Gastrocnemius medialis (tissue), 4 donors: ENCODE measurements around the gene USP16. TPM values are rescaled to one million over a fixed set of nuclear protein-coding genes. Genes with fewer than 3 reads are reported as not detected.
A peak's percentile ranks its signal among the peaks of the same experiment; 100 is the strongest.

Source experiments
- ATAC-seq, 2 donors: fragments of 150-250 bp; one replicate each; pipeline ENCODE4 v1.9.1; 2016
- DNase-seq, 2 donors: peaks; one replicate each; pipeline ENCODE4 v3.0.0-alpha.2; 2019
- H3K27ac ChIP-seq, 4 donors: fragments of 200-600 bp; sonication (generic); 1 replicate in 1 of 4; 2 replicates in 3 of 4; pipeline ENCODE4 v1.5.1; 2016 to 2018; ENCODE audit warnings: mild to moderate bottlenecking in 2 of 4, moderate library complexity in 1 of 4
- H3K27me3 ChIP-seq, 3 donors: fragments of 200-600 bp; sonication (generic) in 2 of 3; 1 replicate in 1 of 3; 2 replicates in 2 of 3; pipeline versions ENCODE4 v1.5.1 to v1.6.0; 2016 to 2019; ENCODE audit warnings: mild to moderate bottlenecking in 1 of 3, moderate library complexity in 1 of 3
- H3K36me3 ChIP-seq, 2 donors: fragments of 200-600 bp; sonication (generic) in 1 of 2; one replicate each; pipeline ENCODE4 v1.5.1; 2017 to 2018
- H3K4me1 ChIP-seq, 2 donors: fragments of 200-600 bp; sonication (generic) in 1 of 2; one replicate each; pipeline ENCODE4 v1.5.1; 2016 to 2017; ENCODE audit warnings: mild to moderate bottlenecking in 2 of 2
- H3K4me3 ChIP-seq, 4 donors: fragments of 200-600 bp; sonication (generic) in 3 of 4; 1 replicate in 1 of 4; 2 replicates in 3 of 4; pipeline ENCODE4 v1.5.1; 2016 to 2019; ENCODE audit warnings: mild to moderate bottlenecking in 2 of 4
- H3K9me3 ChIP-seq, 3 donors: fragments of 200-600 bp; sonication (generic) in 2 of 3; 1 replicate in 1 of 3; 2 replicates in 2 of 3; pipeline ENCODE4 v1.5.1; 2016 to 2019
- POLR2A ChIP-seq, 2 donors: fragments of 450-650 bp; IDR thresholded peaks; one replicate each; pipeline ENCODE4 v1.6.1; 2017; ENCODE audit warnings: antibody characterized with exemption in 2 of 2, mild to moderate bottlenecking in 2 of 2, moderate library complexity in 2 of 2
- in situ Hi-C, 4 donors: fragments of 200-750 bp; cut with MboI; loops; one replicate each; pipeline versions ENCODE4 v1.15.0 to v1.8.0; 2017; ENCODE audit warnings: low sequenced_read_pairs in 4 of 4
- intact Hi-C: fragments of 100-400 bp; cut with DNase I; formaldehyde crosslinking; loops from one replicate; pipeline ENCODE4 v1.15.1; 2023; ENCODE audit warnings: low total_unique reads
- total RNA-seq, 4 donors: library from RNA; depleted of rRNA; stranded (reverse); fragments of >200 nt; gene quantifications; one replicate each; pipeline versions ENCODE4 v1.1.0 to v1.2.3, GENCODE V29; 2016
- TF ChIP-seq, protein P1 (sequence below), 5 experiments: fragments of 450-650 bp in 3 of 5; fragments of 200-600 bp in 2 of 5; sonication (generic) in 2 of 5; IDR thresholded peaks in 4 of 5; conservative IDR thresholded peaks in 1 of 5; 1 replicate in 4 of 5; 2 replicates in 1 of 5; pipeline ENCODE4 v1.5.1; 2016 to 2019; ENCODE audit warnings: antibody characterized with exemption in 5 of 5, mild to moderate bottlenecking in 3 of 5, moderate library complexity in 3 of 5

The USP16 gene
- total RNA-seq, 4 donors from 2014 or later = 25.0 to 37.2 (median 32.1) TPM

DNA sequence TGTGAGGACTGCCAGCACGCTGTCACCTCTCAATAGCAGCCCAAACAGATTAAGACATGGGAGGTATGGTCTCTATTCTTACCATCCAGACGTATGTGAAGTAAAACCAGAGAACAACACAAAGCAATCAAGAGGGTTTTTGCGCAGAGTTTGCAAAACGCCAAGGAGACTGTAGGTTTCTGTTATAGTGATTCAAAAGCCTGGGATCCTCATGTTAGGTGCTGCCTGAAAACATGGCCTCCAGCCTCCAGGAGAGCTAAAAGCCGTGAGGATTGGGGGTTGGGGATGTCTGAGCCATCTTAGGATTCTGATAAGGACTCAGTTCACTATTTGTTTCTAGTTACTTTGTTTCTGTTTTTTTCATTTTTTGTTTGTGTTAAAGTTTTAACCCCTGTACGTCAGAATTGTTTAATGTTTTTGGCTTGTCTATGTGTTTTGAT lies 53.2 kb downstream of the USP16 start:
- TF ChIP-seq POLR2A (IDR thresholded peaks at IDR 0.05) = no peak
- TF ChIP-seq, protein P1, sequence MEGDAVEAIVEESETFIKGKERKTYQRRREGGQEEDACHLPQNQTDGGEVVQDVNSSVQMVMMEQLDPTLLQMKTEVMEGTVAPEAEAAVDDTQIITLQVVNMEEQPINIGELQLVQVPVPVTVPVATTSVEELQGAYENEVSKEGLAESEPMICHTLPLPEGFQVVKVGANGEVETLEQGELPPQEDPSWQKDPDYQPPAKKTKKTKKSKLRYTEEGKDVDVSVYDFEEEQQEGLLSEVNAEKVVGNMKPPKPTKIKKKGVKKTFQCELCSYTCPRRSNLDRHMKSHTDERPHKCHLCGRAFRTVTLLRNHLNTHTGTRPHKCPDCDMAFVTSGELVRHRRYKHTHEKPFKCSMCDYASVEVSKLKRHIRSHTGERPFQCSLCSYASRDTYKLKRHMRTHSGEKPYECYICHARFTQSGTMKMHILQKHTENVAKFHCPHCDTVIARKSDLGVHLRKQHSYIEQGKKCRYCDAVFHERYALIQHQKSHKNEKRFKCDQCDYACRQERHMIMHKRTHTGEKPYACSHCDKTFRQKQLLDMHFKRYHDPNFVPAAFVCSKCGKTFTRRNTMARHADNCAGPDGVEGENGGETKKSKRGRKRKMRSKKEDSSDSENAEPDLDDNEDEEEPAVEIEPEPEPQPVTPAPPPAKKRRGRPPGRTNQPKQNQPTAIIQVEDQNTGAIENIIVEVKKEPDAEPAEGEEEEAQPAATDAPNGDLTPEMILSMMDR (IDR thresholded peaks at IDR 0.05 in 4 of 5, conservative IDR thresholded peaks at IDR 0.05 in 1 of 5) = no peak
- H3K4me1 ChIP-seq = peaks cover under 1 to 3% of the 10 kb centered on the region in 2 donors
- no peak for ATAC-seq
- no peaks in the 10 kb centered on the region for H3K9me3 ChIP-seq
- no peaks in the 10 kb centered on the region for H3K36me3 ChIP-seq
- peak overlapping the region; percentile 48 to 64 (median 50) for H3K4me3 ChIP-seq
- in situ Hi-C loops (loop anchor here in 1 of 4 donors (25.0 kb wide), 1 partner anchor 210 kb away; the partner anchor contains the start of gene BACH1), intact Hi-C loops (no loop called here)
- DNase-seq = no peak
- no peaks in the 10 kb centered on the region for H3K27me3 ChIP-seq
- peak overlapping the region; percentile 46 to 71 (median 56) for H3K27ac ChIP-seq

GRCh38 chr21:29078869-29079767 lies 54.6 kb downstream of the USP16 start:
- DNase-seq (no peak), ATAC-seq (no peak)
- no peak overlapping the region for H3K4me3 ChIP-seq
- H3K27ac ChIP-seq = no peak overlapping the region
- TF ChIP-seq, protein P1 (IDR thresholded peaks at IDR 0.05 in 4 of 5, conservative IDR thresholded peaks at IDR 0.05 in 1 of 5) = no peak
- TF ChIP-seq POLR2A (IDR thresholded peaks at IDR 0.05) = no peak
- no peaks in the 10 kb centered on the region for H3K4me1 ChIP-seq
- in situ Hi-C loops (loop anchor here in 1 of 4 donors (25.0 kb wide), 1 partner anchor 208 kb away; the partner anchor contains the start of gene BACH1), intact Hi-C loops (no loop called here)
- no peaks in the 10 kb centered on the region for H3K9me3 ChIP-seq
- no peaks in the 10 kb centered on the region for H3K27me3 ChIP-seq
- no peaks in the 10 kb centered on the region for H3K36me3 ChIP-seq

GRCh38 chr21:29080454-29080941 lies 56.0 kb downstream of the USP16 start:
- no peak for ATAC-seq
- intact Hi-C loops = no loop called here

DNA sequence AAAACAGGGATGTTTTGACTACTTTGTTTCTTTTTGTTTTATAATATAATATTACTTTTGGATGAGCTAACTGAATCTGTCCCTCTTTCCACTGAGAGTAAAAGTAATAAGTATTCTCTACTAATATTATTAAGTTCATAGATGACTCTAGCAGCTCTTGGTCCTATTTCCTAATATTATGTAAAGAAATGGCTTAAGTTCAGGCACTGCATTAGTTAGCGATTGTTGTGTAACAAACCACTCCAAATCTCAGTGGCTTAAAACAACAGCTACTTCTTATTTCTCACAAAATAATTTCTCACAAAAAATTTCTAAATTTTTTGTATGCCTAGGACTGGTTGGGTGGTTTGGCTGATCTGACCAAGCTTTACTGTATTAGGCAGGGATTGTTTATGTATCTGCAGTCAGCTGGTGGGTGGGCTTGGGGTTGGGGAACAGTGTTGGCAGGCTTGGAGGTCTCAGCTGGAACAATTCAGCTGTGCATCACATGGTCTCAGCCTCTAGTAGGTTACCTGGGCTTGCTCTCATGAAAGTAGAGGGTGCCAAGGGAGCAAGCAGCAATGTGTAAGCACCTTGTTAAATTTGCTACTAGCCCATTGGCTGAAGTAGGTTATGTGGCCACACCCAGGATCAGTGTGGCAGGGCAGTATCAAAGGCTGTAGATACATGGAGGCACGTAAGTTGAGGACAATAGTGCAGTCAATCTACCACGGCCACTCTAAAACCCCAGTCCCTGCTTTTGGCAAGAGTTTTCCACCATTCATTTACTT lies 57.8 kb downstream of the USP16 start:
- no peak overlapping the region for H3K4me3 ChIP-seq
- intact Hi-C loops = no loop called here
- ATAC-seq = no peak
- H3K27ac ChIP-seq = no peak overlapping the region
- DNase-seq = no peak
- H3K36me3 ChIP-seq = no peaks in the 10 kb centered on the region
- no peaks in the 10 kb centered on the region for H3K4me1 ChIP-seq
- TF ChIP-seq, protein P1 (IDR thresholded peaks at IDR 0.05 in 4 of 5, conservative IDR thresholded peaks at IDR 0.05 in 1 of 5) = no peak
- TF ChIP-seq POLR2A (IDR thresholded peaks at IDR 0.05) = no peak
- in situ Hi-C loops = loop anchor here in 2 of 4 donors (10.0 to 25.0 kb wide), 2 partner anchors 205 to 213 kb away; partner anchors contain the start of gene BACH1 (in 2 of the 2)
- H3K27me3 ChIP-seq = no peaks in the 10 kb centered on the region
- H3K9me3 ChIP-seq = no peaks in the 10 kb centered on the region

More at GRCh38 chr21:29080454-29080941, 56.0 kb downstream of the USP16 start:
- no peak for DNase-seq
- H3K27me3 ChIP-seq = no peaks in the 10 kb centered on the region
- in situ Hi-C loops = loop anchor here in 2 of 4 donors (10.0 to 25.0 kb wide), 2 partner anchors 207 to 214 kb away; partner anchors contain the start of gene BACH1 (in 2 of the 2)
- H3K36me3 ChIP-seq = no peaks in the 10 kb centered on the region
- no peaks in the 10 kb centered on the region for H3K4me1 ChIP-seq
- H3K9me3 ChIP-seq = no peaks in the 10 kb centered on the region
- H3K4me3 ChIP-seq = no peak overlapping the region
- TF ChIP-seq, protein P1 (IDR thresholded peaks at IDR 0.05 in 4 of 5, conservative IDR thresholded peaks at IDR 0.05 in 1 of 5) = no peak
- TF ChIP-seq POLR2A (IDR thresholded peaks at IDR 0.05) = no peak
- peak overlapping the region in 1 of 4 donors; percentile 32 for H3K27ac ChIP-seq
